ENCODE data around the gene SPNS2. TPM values are rescaled to one million over a fixed set of nuclear protein-coding genes. Genes with fewer than 3 reads are reported as not detected.

The SPNS2 gene
- total RNA-seq, 4 donors from 2014 or later = 10.0 to 19.9 (median 18.8) TPM

GRCh38 chr17:4476511-4477070 is 22.1 kb upstream of the SPNS2 start:
- TF ChIP-seq EP300 (IDR thresholded peaks at IDR 0.05) = no peak
- TF ChIP-seq POLR2A (IDR thresholded peaks at IDR 0.05; ENCODE audit: low read depth) = no peak
- TF ChIP-seq, protein P1, sequence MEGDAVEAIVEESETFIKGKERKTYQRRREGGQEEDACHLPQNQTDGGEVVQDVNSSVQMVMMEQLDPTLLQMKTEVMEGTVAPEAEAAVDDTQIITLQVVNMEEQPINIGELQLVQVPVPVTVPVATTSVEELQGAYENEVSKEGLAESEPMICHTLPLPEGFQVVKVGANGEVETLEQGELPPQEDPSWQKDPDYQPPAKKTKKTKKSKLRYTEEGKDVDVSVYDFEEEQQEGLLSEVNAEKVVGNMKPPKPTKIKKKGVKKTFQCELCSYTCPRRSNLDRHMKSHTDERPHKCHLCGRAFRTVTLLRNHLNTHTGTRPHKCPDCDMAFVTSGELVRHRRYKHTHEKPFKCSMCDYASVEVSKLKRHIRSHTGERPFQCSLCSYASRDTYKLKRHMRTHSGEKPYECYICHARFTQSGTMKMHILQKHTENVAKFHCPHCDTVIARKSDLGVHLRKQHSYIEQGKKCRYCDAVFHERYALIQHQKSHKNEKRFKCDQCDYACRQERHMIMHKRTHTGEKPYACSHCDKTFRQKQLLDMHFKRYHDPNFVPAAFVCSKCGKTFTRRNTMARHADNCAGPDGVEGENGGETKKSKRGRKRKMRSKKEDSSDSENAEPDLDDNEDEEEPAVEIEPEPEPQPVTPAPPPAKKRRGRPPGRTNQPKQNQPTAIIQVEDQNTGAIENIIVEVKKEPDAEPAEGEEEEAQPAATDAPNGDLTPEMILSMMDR (IDR thresholded peaks at IDR 0.05) = no peak
- TF ChIP-seq POLR2AphosphoS5 (IDR thresholded peaks at IDR 0.05) = no peak
- H3K4me1 ChIP-seq = peaks cover 7 to 21% (median 11%) of the 10 kb centered on the region in 4 donors
- H3K36me3 ChIP-seq = no peaks in the 10 kb centered on the region
- intact Hi-C loops (cut with DNase I) = no loop called here
- WGBS = 85% methylated on average over 13 of the region's 19 CpGs
- H3K27ac ChIP-seq (replicated peaks in 1 of 4) = no peak overlapping the region
- no peaks in the 10 kb centered on the region for H3K9me3 ChIP-seq
- DNase-seq (ENCODE audit: extremely low spot score) = no peak
- H3K4me3 ChIP-seq = no peak overlapping the region
- H3K27me3 ChIP-seq = no peaks in the 10 kb centered on the region

DNA sequence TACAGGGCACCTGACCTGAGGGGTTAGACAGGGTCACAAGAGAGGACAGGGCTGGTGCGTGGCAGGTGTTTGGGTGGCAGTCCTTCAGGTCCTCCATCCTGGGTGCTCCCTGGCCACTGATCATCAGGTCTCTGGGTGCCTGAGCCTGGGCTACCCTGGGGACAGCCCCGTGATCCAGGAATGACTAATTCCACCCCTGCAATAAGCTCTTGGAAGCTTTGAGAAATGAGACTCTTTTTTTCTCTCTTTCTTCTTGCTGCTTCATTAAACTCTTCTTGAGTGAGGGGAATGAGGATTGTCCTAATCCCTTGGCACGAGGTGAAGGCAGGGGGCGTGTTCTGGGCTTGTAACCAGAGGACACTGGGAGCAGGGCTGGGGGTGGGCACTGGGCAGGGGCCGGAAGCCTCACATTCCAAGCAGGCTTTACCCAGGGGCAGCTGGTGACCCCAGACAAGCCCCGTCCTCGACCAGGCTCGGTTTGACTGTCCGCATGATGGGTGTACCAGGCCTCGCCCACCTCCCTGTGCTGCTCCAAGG is 21.4 kb upstream of the SPNS2 start:
- Histone ChIP-seq H3K27ac (replicated peaks in 1 of 4) (no peak overlapping the region), H3K36me3 (no peaks in the 10 kb centered on the region), H3K9me3 (no peaks in the 10 kb centered on the region), H3K4me1 (peaks cover 7 to 21% (median 11%) of the 10 kb centered on the region in 4 donors), H3K27me3 (no peaks in the 10 kb centered on the region), H3K4me3 (no peak overlapping the region)
- intact Hi-C loops (cut with DNase I) = no loop called here
- WGBS = 74% methylated on average over 7 of the region's 10 CpGs
- TF ChIP-seq EP300 (IDR thresholded peaks at IDR 0.05) (no peak), POLR2AphosphoS5 (IDR thresholded peaks at IDR 0.05) (no peak), POLR2A (IDR thresholded peaks at IDR 0.05; ENCODE audit: low read depth) (no peak)
- TF ChIP-seq, protein P1 (IDR thresholded peaks at IDR 0.05) = no peak
- DNase-seq (ENCODE audit: extremely low spot score) = no peak

- H3K36me3 ChIP-seq = no peaks in the 10 kb centered on the region
- intact Hi-C loops (cut with DNase I) = no loop called here
- no peaks in the 10 kb centered on the region for H3K9me3 ChIP-seq
- TF ChIP-seq POLR2A (IDR thresholded peaks at IDR 0.05; ENCODE audit: low read depth) (no peak), POLR2AphosphoS5 (IDR thresholded peaks at IDR 0.05) (no peak), EP300 (IDR thresholded peaks at IDR 0.05) (no peak)
- TF ChIP-seq, protein P1 (IDR thresholded peaks at IDR 0.05) = no peak
- H3K4me1 ChIP-seq = peaks cover 7 to 21% (median 11%) of the 10 kb centered on the region in 4 donors
- no peak for DNase-seq (ENCODE audit: extremely low spot score)
- H3K27me3 ChIP-seq = no peaks in the 10 kb centered on the region
- WGBS = 89% methylated on average over 10 of the region's 11 CpGs
- no peak overlapping the region for H3K27ac ChIP-seq (replicated peaks in 1 of 4)
- no peak overlapping the region for H3K4me3 ChIP-seq
Measured at GRCh38 chr17:4478318-4478830, 20.3 kb upstream of the SPNS2 start.

DNA sequence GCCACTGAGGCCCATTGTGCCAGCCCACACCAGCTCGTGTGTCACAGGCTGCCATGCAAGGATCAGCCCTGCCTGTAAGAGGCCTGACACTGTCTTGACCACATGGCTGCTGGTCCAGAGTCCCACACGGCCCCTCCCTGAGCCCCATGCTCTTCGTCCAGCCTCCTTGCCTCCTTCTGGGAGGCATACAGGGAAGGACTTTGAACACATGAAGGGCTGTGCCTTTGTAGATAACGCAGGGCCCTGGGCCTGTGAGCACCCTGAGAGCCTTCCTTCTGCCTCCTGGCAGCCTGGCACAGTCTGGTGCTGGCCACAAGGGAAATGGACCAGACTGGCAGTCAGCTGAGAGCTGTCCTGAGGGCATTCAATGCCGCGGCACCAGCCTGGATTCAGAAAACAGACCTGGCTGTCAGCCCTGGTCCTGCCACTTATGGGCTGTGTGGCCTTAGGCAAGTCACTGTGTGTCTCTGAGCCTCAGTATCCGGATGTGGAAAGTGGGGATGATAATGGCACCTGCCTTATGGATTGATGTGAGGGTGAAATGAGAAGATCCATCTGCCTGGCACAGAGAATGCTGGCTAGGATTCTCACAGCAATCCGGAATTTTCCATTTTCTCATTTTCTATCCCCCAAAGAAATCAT is 19.2 kb upstream of the SPNS2 start:
- no peak for DNase-seq (ENCODE audit: extremely low spot score)
- intact Hi-C loops (cut with DNase I) = no loop called here
- Histone ChIP-seq H3K27ac (replicated peaks in 1 of 4) (no peak overlapping the region), H3K4me1 (peaks cover 7 to 21% (median 11%) of the 10 kb centered on the region in 4 donors), H3K9me3 (no peaks in the 10 kb centered on the region), H3K4me3 (no peak overlapping the region), H3K27me3 (no peaks in the 10 kb centered on the region), H3K36me3 (no peaks in the 10 kb centered on the region)
- WGBS = 86% methylated on average over 8 of the region's 8 CpGs
- TF ChIP-seq, protein P1 (IDR thresholded peaks at IDR 0.05) = no peak
- TF ChIP-seq POLR2AphosphoS5 (IDR thresholded peaks at IDR 0.05) (no peak), POLR2A (IDR thresholded peaks at IDR 0.05; ENCODE audit: low read depth) (no peak), EP300 (IDR thresholded peaks at IDR 0.05) (no peak)
